ENCODE measurements around the gene DNMT3L. TPM values are rescaled to one million over a fixed set of nuclear protein-coding genes. Genes with fewer than 3 reads are reported as not detected.
"Not testable (repeated sequence)": the region's sequence is repeated elsewhere in the genome, so short reads cannot be mapped to it uniquely, and the experiment has no call there.

The DNMT3L gene
- total RNA-seq, 1 donor from 2014 or later, result not detected

DNA sequence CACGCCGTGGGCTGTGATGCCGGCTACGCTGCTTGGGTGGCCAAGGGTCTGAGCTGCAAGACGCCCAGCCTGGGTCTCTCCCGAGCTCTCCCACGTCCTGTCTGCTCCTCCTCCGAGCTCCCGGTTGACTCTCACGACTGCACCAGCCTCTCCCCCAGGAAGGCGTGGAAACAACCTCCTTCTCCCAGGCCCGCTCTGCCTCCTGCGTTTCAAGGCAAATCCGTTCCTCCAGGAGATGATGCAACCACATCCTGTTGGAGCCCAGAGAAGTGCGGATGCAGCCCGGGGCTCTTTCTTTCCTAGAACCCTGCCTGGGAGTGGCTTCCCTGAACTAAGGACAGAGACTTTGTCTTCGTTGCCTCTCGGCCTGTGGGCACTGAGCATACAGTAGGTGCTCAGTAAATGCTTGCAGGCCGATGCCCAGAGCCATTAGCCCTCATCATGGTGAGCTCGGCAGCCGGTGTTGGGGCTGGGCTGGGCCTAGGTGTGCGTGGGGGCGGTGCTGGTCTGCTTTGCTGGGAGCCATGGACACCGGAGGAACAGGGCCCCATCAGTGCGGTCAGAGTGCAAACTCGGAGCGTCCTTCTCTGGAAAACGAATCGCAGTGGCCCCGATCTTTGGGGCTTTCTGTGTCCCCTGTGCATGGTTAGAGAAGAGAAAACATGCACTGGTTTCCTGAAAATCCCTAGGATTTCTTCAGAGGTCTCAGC is 59.0 kb downstream of the DNMT3L start:
- H3K27me3 Mint-ChIP-seq (ENCODE audit: low read depth); DNase-seq (ENCODE audit: low spot score); H3K4me3 Mint-ChIP-seq (ENCODE audit: unreplicated experiment); H3K36me3 Mint-ChIP-seq (ENCODE audit: low read depth); H3K9me3 Mint-ChIP-seq (ENCODE audit: low read depth); H3K4me1 Mint-ChIP-seq (ENCODE audit: low read depth); H3K27ac Mint-ChIP-seq (ENCODE audit: unreplicated experiment): not testable (repeated sequence)

- not testable (repeated sequence) for H3K36me3 Mint-ChIP-seq (ENCODE audit: low read depth); H3K27ac Mint-ChIP-seq (ENCODE audit: unreplicated experiment); H3K4me1 Mint-ChIP-seq (ENCODE audit: low read depth); DNase-seq (ENCODE audit: low spot score); H3K9me3 Mint-ChIP-seq (ENCODE audit: low read depth); H3K27me3 Mint-ChIP-seq (ENCODE audit: low read depth); H3K4me3 Mint-ChIP-seq (ENCODE audit: unreplicated experiment)
Observed at GRCh38 chr21:44199997-44200396, 61.7 kb downstream of the DNMT3L start.

DNA sequence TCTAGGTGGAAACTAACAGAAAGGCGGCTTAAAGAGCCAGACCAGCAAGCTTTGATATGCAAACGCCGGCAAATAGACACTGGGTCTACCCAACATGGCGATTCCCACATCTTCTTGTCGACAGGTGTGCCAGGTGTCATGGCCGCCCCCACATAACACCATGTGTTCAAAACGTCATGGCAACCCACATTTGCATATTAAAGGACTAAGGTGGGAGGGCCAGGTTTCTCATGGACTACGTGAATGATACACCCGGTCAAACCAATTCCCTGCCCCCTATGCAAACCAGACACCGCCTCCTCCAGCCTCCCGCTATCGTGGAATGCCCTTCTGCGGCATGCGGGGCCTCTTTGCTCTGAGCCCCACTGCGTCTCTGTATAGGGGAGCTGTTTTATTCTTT is 62.2 kb downstream of the DNMT3L start:
- Mint-ChIP-seq H3K27ac (ENCODE audit: unreplicated experiment) (no peak overlapping the region), H3K4me1 (ENCODE audit: low read depth) (no peaks in the 10 kb centered on the region)

DNA sequence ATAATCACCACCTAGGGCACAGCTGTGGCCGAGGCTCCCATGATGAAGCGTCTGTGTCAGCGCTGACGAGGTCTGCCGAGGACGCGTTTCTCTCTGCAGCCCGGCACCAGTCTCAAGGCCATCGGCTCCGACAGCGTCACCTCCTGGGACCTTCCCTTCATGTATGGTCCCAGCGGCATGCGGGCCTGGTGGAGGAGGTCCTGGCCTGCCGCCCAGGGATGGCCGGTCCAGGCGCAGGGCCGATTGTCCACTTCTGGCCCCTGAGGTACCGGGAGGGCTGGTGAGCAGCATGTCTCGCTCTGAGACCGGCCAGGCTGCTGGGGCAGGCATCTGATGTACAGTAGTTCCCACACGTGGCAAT is 64.6 kb downstream of the DNMT3L start:
- H3K27me3 Mint-ChIP-seq (ENCODE audit: low read depth); H3K9me3 Mint-ChIP-seq (ENCODE audit: low read depth); H3K4me3 Mint-ChIP-seq (ENCODE audit: unreplicated experiment); H3K27ac Mint-ChIP-seq (ENCODE audit: unreplicated experiment); H3K36me3 Mint-ChIP-seq (ENCODE audit: low read depth); DNase-seq (ENCODE audit: low spot score); H3K4me1 Mint-ChIP-seq (ENCODE audit: low read depth): not testable (repeated sequence)

More for the DNA sequence above, 62.2 kb downstream of the DNMT3L start:
- Mint-ChIP-seq H3K36me3 (ENCODE audit: low read depth) (no peaks in the 10 kb centered on the region), H3K27me3 (ENCODE audit: low read depth) (no peaks in the 10 kb centered on the region), H3K9me3 (ENCODE audit: low read depth) (no peaks in the 10 kb centered on the region), H3K4me3 (ENCODE audit: unreplicated experiment) (no peak overlapping the region)
- TF ChIP-seq CTCF (IDR thresholded peaks at IDR 0.05), result no peak
- DNase-seq (ENCODE audit: low spot score), result no peak

Other genes with a start within 250 kb of the DNMT3L start
- gene TRAPPC10, start 249.6 kb downstream of the DNMT3L start, total RNA-seq, result 31.0 to 41.8 TPM (median 37.0 TPM) in 3 replicates
- gene PWP2, start 154.5 kb downstream of the DNMT3L start, total RNA-seq, result 0.36 to 2.5 TPM (median 1.9 TPM) in 3 replicates
- 4.4 to 9.5 TPM (median 4.5 TPM) in 3 replicates for gene GATD3, start 128.2 kb downstream of the DNMT3L start, total RNA-seq
- 1.3 to 5.2 TPM (median 5.1 TPM) in 3 replicates for gene ICOSLG, start 21.0 kb downstream of the DNMT3L start, total RNA-seq
- not detected in 3 replicates for gene AIRE, start 24.0 kb upstream of the DNMT3L start, total RNA-seq
- 112 to 129 TPM (median 129 TPM) in 3 replicates for gene PFKL, start 38.2 kb upstream of the DNMT3L start, total RNA-seq
- 14.2 to 19.5 TPM (median 17.7 TPM) in 3 replicates for gene CFAP410, start 77.5 kb upstream of the DNMT3L start, total RNA-seq
- gene TRPM2, start 91.7 kb upstream of the DNMT3L start, total RNA-seq, result 0.21 to 0.32 TPM in 2 of 3 replicates, not detected in the other
- 3.3 to 8.0 TPM (median 7.4 TPM) in 3 replicates for gene LRRC3, start 193.6 kb upstream of the DNMT3L start, total RNA-seq